H9 (cell line): ENCODE measurements around the gene BAX. TPM values are rescaled to one million over a fixed set of nuclear protein-coding genes. Genes with fewer than 3 reads are reported as not detected.
"Not testable (repeated sequence)": the region's sequence is repeated elsewhere in the genome, so short reads cannot be mapped to it uniquely, and the experiment has no call there.

ENCODE experiments used
- DNase-seq: peaks from one replicate; pipeline ENCODE4 v3.0.0-alpha.2; 2017
- H2AFZ ChIP-seq: one replicate; pipeline ENCODE4 v1.6.1; 2013; ENCODE audit warnings: mild to moderate bottlenecking, low read length, control low read depth, moderate library complexity
- H2AK5ac ChIP-seq: 2 replicates; pipeline ENCODE4 v1.6.1; 2013; ENCODE audit warnings: low read length, control low read depth, mixed read lengths; ENCODE audit not compliant: insufficient read length
- H2BK120ac ChIP-seq: one replicate; pipeline ENCODE4 v1.6.1; 2013; ENCODE audit warnings: low read depth, mild to moderate bottlenecking, low read length, control low read depth, inconsistent platforms; ENCODE audit not compliant: poor library complexity, severe bottlenecking
- H2BK12ac ChIP-seq: 2 replicates; pipeline ENCODE4 v1.6.1; 2013; ENCODE audit warnings: low read length, control low read depth, mixed read lengths, low read depth; ENCODE audit not compliant: insufficient read length
- H2BK15ac ChIP-seq: 2 replicates; pipeline ENCODE4 v1.6.1; 2013; ENCODE audit warnings: low read depth, low read length, control low read depth
- H2BK20ac ChIP-seq: one replicate; pipeline ENCODE4 v1.6.1; 2013; ENCODE audit warnings: low read depth, mild to moderate bottlenecking, low read length, control low read depth, inconsistent platforms; ENCODE audit not compliant: poor library complexity, severe bottlenecking
- H2BK5ac ChIP-seq: 2 replicates; pipeline ENCODE4 v1.6.1; 2013; ENCODE audit warnings: low read length, control low read depth, mixed read lengths; ENCODE audit not compliant: insufficient read length
- H3K14ac ChIP-seq: 2 replicates; pipeline ENCODE4 v1.6.1; 2013; ENCODE audit warnings: low read length, control low read depth; ENCODE audit not compliant: insufficient read depth
- H3K18ac ChIP-seq: 2 replicates; pipeline ENCODE4 v1.6.1; 2013; ENCODE audit warnings: low read depth, mild to moderate bottlenecking, mixed read lengths, low read length, control low read depth; ENCODE audit not compliant: insufficient read length
- H3K23ac ChIP-seq: 2 replicates; pipeline ENCODE4 v1.6.1; 2013; ENCODE audit warnings: low read length, control low read depth, mixed read lengths, low read depth; ENCODE audit not compliant: insufficient read length
- H3K23me2 ChIP-seq: 2 replicates; pipeline ENCODE4 v1.6.1; 2013; ENCODE audit warnings: low read depth, mild to moderate bottlenecking, mixed read lengths, low read length, control low read depth; ENCODE audit not compliant: insufficient read length, poor library complexity, severe bottlenecking
- H3K27ac ChIP-seq: 2 replicates; pipeline ENCODE4 v1.5.1; 2013; ENCODE audit warnings: low read length, control low read depth, mixed read lengths, low read depth; ENCODE audit not compliant: insufficient read length
- H3K27me3 ChIP-seq: 2 replicates; pipeline ENCODE4 v1.6.1; 2013; ENCODE audit warnings: low read length, control low read depth, inconsistent platforms; ENCODE audit not compliant: insufficient read depth
- H3K4ac ChIP-seq: 2 replicates; pipeline ENCODE4 v1.6.1; 2013; ENCODE audit warnings: low read depth, mild to moderate bottlenecking, control low read depth, inconsistent platforms, low read length, moderate library complexity
- H3K4me1 ChIP-seq: 2 replicates; pipeline ENCODE4 v1.6.1; 2013; ENCODE audit warnings: low read length, control low read depth, inconsistent platforms; ENCODE audit not compliant: insufficient read depth
- H3K4me2 ChIP-seq: 2 replicates; pipeline ENCODE4 v1.6.1; 2013; ENCODE audit warnings: low read length, control low read depth, mixed read lengths; ENCODE audit not compliant: insufficient read length, insufficient read depth
- H3K56ac ChIP-seq: 2 replicates; pipeline ENCODE4 v1.6.1; 2013; ENCODE audit warnings: low read depth, mild to moderate bottlenecking, mixed read lengths, low read length, control low read depth; ENCODE audit not compliant: insufficient read length
- H3K79me1 ChIP-seq: 2 replicates; pipeline ENCODE4 v1.6.1; 2013; ENCODE audit warnings: low read depth, mild to moderate bottlenecking, moderate library complexity, low read length, control low read depth, inconsistent platforms; ENCODE audit not compliant: insufficient read depth, poor library complexity, severe bottlenecking
- H3K79me2 ChIP-seq: 2 replicates; pipeline ENCODE4 v1.6.1; 2013; ENCODE audit warnings: low read length, control low read depth, inconsistent platforms; ENCODE audit not compliant: insufficient read depth
- H3K9ac ChIP-seq: 2 replicates; pipeline ENCODE4 v1.6.1; 2013; ENCODE audit warnings: low read length, control low read depth, mixed read lengths; ENCODE audit not compliant: insufficient read length; ENCODE audit errors: extremely low read depth
- H3K9me3 ChIP-seq: one replicate; pipeline ENCODE4 v1.6.1; 2013; ENCODE audit warnings: low read depth, low read length, inconsistent platforms; ENCODE audit not compliant: control insufficient read depth
- H3T11ph ChIP-seq: one replicate; pipeline ENCODE4 v1.6.1; 2013; ENCODE audit warnings: mild to moderate bottlenecking, low read length, control low read depth, inconsistent platforms
- H4K20me1 ChIP-seq: one replicate; pipeline ENCODE4 v1.6.1; 2013; ENCODE audit not compliant: control insufficient read depth, insufficient read length, insufficient read depth
- H4K5ac ChIP-seq: 2 replicates; pipeline ENCODE4 v1.6.1; 2013; ENCODE audit warnings: low read depth, mild to moderate bottlenecking, mixed read lengths, low read length, control low read depth; ENCODE audit not compliant: insufficient read length
- H4K8ac ChIP-seq: replicated peaks from 2 replicates; pipeline ENCODE4 v1.6.1; 2013; ENCODE audit warnings: low read length, control low read depth, mixed read lengths, low read depth; ENCODE audit not compliant: insufficient read length
- H4K91ac ChIP-seq: 2 replicates; pipeline ENCODE4 v1.6.1; 2013; ENCODE audit warnings: low read depth, mild to moderate bottlenecking, moderate library complexity, mixed read lengths, low read length, control low read depth; ENCODE audit not compliant: insufficient read length
- H3K27ac Mint-ChIP-seq, 3 experiments: 2 replicates in 2 of 3; 3 replicates in 1 of 3; pipeline ENCODE4 v1.8.0; 2020 to 2021; ENCODE audit warnings: mixed read lengths in 3 of 3, mild to moderate bottlenecking in 1 of 3, moderate library complexity in 1 of 3
- H3K27me3 Mint-ChIP-seq: 2 replicates; pipeline ENCODE4 v1.8.0; 2021; ENCODE audit warnings: low read depth, mild to moderate bottlenecking, moderate library complexity, mixed read lengths
- H3K36me3 Mint-ChIP-seq, 3 experiments: 2 replicates in 2 of 3; 3 replicates in 1 of 3; pipeline ENCODE4 v1.8.0; 2020 to 2021; ENCODE audit warnings: low read depth in 3 of 3, mixed read lengths in 3 of 3; ENCODE audit not compliant: insufficient read depth in 1 of 3
- H3K4me1 Mint-ChIP-seq, 2 experiments: 2 replicates each; pipeline ENCODE4 v1.8.0; 2020; ENCODE audit warnings: mixed read lengths in 2 of 2
- H3K4me3 Mint-ChIP-seq, 2 experiments: 2 replicates in 1 of 2; 3 replicates in 1 of 2; pipeline ENCODE4 v1.8.0; 2020 to 2021; ENCODE audit warnings: mild to moderate bottlenecking in 2 of 2, mixed read lengths in 2 of 2, moderate library complexity in 1 of 2
- H3K9me3 Mint-ChIP-seq, 2 experiments: 2 replicates in 1 of 2; 3 replicates in 1 of 2; pipeline ENCODE4 v1.8.0; 2020; ENCODE audit warnings: mild to moderate bottlenecking in 2 of 2, mixed read lengths in 2 of 2, moderate library complexity in 1 of 2
- CTCF ChIP-seq: fragments of 200-600 bp; sonication (generic); conservative IDR thresholded peaks from 3 replicates; pipeline ENCODE4 v1.8.0; 2021; ENCODE audit warnings: antibody characterized with exemption, mild to moderate bottlenecking
- WGBS: extraction: QIAGEN DNeasy Blood & Tissue Kit; methylation state at CpG from one replicate; pipeline ENCODE4 v1.1.7; 2013; ENCODE audit warnings: missing lambda C conversion rate, low lambda C conversion rate, mixed read lengths; ENCODE audit not compliant: insufficient read length; ENCODE audit errors: extremely low coverage; 5-methylcytosine and 5-hydroxymethylcytosine counted together
- total RNA-seq: library from RNA; stranded (reverse); gene quantifications from 2 replicates; pipeline ENCODE4 v1.2.1, GENCODE V29; 2021

Gene BAX
- total RNA-seq, 1 experiment from 2014 or later = 310 TPM

DNA sequence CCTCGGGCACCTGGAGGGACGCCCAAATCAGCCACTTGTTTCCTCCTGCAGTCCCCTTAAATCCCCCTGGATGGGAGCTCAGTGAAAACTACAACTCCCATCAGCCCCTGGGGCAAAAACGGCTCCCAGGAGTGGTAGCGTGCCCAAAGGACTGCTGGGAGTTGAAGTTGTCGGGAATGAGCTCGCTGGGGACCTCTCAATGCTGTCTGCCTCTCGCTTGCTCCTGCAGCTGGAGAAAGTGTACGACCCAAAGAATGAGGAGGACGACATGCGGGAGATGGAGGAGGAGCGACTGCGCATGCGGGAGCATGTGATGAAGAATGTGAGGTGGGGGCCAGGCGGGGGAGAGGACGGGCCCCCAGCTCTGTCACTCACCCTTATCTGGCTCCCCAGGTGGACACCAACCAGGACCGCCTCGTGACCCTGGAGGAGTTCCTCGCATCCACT is 35.9 kb upstream of the BAX start:
- Histone ChIP-seq H3K9me3 (no peaks in the 10 kb centered on the region), H2BK12ac (no peak overlapping the region), H3K4ac (no peak overlapping the region), H4K5ac (no peak overlapping the region), H3K9ac (no peak overlapping the region), H2BK15ac (no peak overlapping the region), H3K4me1 (no peaks in the 10 kb centered on the region), H2BK5ac (no peak overlapping the region), H3K14ac (no peak overlapping the region), H3K79me1 (no peaks in the 10 kb centered on the region), H3T11ph (no peak overlapping the region), H3K56ac (no peak overlapping the region), H3K4me2 (no peak overlapping the region), H4K91ac (no peak overlapping the region), H2BK20ac (no peak overlapping the region), H4K20me1 (no peaks in the 10 kb centered on the region), H4K8ac (no peak overlapping the region), H2AFZ (no peak overlapping the region), H3K23ac (no peak overlapping the region), H2BK120ac (no peak overlapping the region), H3K27ac (no peak overlapping the region), H3K79me2 (no peaks in the 10 kb centered on the region), H3K23me2 (no peaks in the 10 kb centered on the region), H3K27me3 (no peaks in the 10 kb centered on the region), H3K18ac (no peak overlapping the region), H2AK5ac (no peak overlapping the region)
- no peak overlapping the region for H3K4me3 Mint-ChIP-seq
- H3K4me1 Mint-ChIP-seq = 0 out of 4 replicates have a peak, but pooled peaks cover 0 to 2% of the 10 kb centered on the region in 2 experiments
- no peaks in the 10 kb centered on the region for H3K27me3 Mint-ChIP-seq
- TF ChIP-seq CTCF = no peak
- DNase-seq = peak; percentile 83
- WGBS = no CpG with 5 or more reads among the region's 18 CpGs
- peaks cover 17 to 56% (median 47%) of the 10 kb centered on the region in 3 experiments for H3K36me3 Mint-ChIP-seq
- H3K9me3 Mint-ChIP-seq = no peaks in the 10 kb centered on the region
- H3K27ac Mint-ChIP-seq = peak overlapping the region in 1 of 3 experiments; percentile 64; a peak in 1 of 7 replicates

DNA sequence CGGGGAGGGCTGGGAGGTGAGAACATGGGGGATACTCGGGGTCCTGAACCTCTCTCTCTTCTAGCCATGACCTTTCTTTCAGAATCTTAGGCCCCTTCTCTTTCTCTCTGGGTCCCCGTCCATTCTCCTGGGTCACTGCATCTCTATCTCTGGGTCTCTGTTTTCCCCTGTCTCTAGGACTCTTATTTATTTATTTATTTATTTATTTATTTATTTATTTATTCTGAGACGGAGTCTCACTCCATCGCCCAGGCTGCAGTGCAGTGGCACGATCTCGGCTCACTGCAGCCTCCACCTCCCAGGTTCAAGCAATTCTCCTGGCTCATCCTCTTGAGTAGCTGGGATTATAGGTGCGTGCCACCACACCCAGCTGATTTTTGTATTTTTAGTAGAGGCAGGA is 35.4 kb upstream of the BAX start:
- not testable (repeated sequence) for H3K27me3 Mint-ChIP-seq, H4K91ac ChIP-seq, H3K79me2 ChIP-seq, H3K23ac ChIP-seq, H3K79me1 ChIP-seq, H3K27ac Mint-ChIP-seq, H3K9me3 ChIP-seq, H3T11ph ChIP-seq, H3K4ac ChIP-seq, H2BK12ac ChIP-seq, H4K5ac ChIP-seq, H3K23me2 ChIP-seq, H2BK5ac ChIP-seq, H3K4me1 ChIP-seq, H2BK15ac ChIP-seq, H4K20me1 ChIP-seq, H3K4me3 Mint-ChIP-seq, H3K14ac ChIP-seq, H3K9ac ChIP-seq, DNase-seq, H3K18ac ChIP-seq, H2AK5ac ChIP-seq, H3K4me1 Mint-ChIP-seq, H3K56ac ChIP-seq, H4K8ac ChIP-seq, H2BK20ac ChIP-seq, H2BK120ac ChIP-seq, H3K4me2 ChIP-seq, H2AFZ ChIP-seq, H3K27ac ChIP-seq, H3K9me3 Mint-ChIP-seq, H3K27me3 ChIP-seq
- WGBS = no CpG with 5 or more reads among the region's 8 CpGs
- H3K36me3 Mint-ChIP-seq = peaks cover 16 to 53% (median 43%) of the 10 kb centered on the region in 3 experiments
